SHP77 (cell line): ENCODE measurements around the gene NUS1.
"Not testable (repeated sequence)": the region's sequence is repeated elsewhere in the genome, so short reads cannot be mapped to it uniquely, and the experiment has no call there.

Source experiments
- DNase-seq, 2 experiments: peaks; one replicate each; lab custom pipeline; 2025; lab: John Stamatoyannopoulos, UW

The NUS1 gene

GRCh38 chr6:117718895-117719294, 43.6 kb downstream of the NUS1 start:
- no peak for DNase-seq

GRCh38 chr6:117721520-117721919, 46.3 kb downstream of the NUS1 start:
- DNase-seq = not testable (repeated sequence)

GRCh38 chr6:117728626-117729025, 53.4 kb downstream of the NUS1 start:
- no peak for DNase-seq

GRCh38 chr6:117729613-117730012, 54.3 kb downstream of the NUS1 start:
- no peak for DNase-seq

GRCh38 chr6:117733341-117733740, 58.1 kb downstream of the NUS1 start:
- no peak for DNase-seq

GRCh38 chr6:117739869-117740268, 64.6 kb downstream of the NUS1 start:
- no peak for DNase-seq

GRCh38 chr6:117740605-117741004, 65.3 kb downstream of the NUS1 start:
- no peak for DNase-seq

GRCh38 chr6:117750675-117751074, 75.4 kb downstream of the NUS1 start:
- DNase-seq = not testable (repeated sequence)
